ENCODE measurements around the gene ZHX3. TPM values are rescaled to one million over a fixed set of nuclear protein-coding genes. Genes with fewer than 3 reads are reported as not detected.

Gene ZHX3
- total RNA-seq, 3 donors from 2014 or later (not counting 1 experiment from before 2014, with no cell fraction given), result 9.0 to 11.8 (median 10.3) TPM

DNA sequence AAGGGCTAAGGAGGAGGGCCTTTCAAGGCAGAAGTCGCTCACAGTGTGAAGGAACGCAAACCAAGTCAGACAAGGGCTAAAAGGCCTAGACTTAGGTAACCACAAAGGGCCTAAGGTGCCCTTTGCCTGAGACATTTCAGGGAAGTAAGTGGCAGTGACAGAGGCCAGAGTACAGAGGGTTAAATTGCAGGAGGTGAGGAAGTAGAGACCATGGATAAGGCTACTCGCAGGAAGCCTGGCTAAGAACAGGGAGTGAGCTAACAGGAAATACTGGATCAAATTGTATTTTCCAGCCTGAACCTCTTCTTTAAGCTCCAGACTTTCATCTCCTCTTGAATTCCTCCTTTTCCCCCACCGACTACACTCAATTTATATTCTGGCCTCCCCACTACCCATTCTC, 16.6 kb downstream of the ZHX3 start:
- 96% methylated on average over 4 of the region's 4 CpGs for WGBS (ENCODE audit: insufficient coverage)
- Mint-ChIP-seq H3K9me3 (no peaks in the 10 kb centered on the region), H3K27me3 (ENCODE audit: low read depth in 2 of 2) (no peaks in the 10 kb centered on the region), H3K36me3 (no peaks in the 10 kb centered on the region), H3K4me3 (no peak overlapping the region), H3K4me1 (no peaks in the 10 kb centered on the region), H3K27ac (no peak overlapping the region)
- H3K36me3 ChIP-seq (ENCODE audit: control insufficient read depth, insufficient read depth, low read length), result no peaks in the 10 kb centered on the region
- no peaks in the 10 kb centered on the region for H3K27me3 ChIP-seq (ENCODE audit: control insufficient read depth, insufficient read depth, low read length)
- H3K4me3 ChIP-seq (ENCODE audit: low read length), result no peak overlapping the region
- intact Hi-C loops (cut with micrococcal nuclease), result no loop called here
- ATAC-seq, result no peak
- H3K27ac ChIP-seq (ENCODE audit: low read length), result no peak overlapping the region
- no peaks in the 10 kb centered on the region for H3K4me1 ChIP-seq (ENCODE audit: control insufficient read depth, insufficient read depth, low read length)
- DNase-seq, result no peak
- no peaks in the 10 kb centered on the region for H3K9me3 ChIP-seq (ENCODE audit: control insufficient read depth, insufficient read depth, low read length)
- TF ChIP-seq, protein P1, sequence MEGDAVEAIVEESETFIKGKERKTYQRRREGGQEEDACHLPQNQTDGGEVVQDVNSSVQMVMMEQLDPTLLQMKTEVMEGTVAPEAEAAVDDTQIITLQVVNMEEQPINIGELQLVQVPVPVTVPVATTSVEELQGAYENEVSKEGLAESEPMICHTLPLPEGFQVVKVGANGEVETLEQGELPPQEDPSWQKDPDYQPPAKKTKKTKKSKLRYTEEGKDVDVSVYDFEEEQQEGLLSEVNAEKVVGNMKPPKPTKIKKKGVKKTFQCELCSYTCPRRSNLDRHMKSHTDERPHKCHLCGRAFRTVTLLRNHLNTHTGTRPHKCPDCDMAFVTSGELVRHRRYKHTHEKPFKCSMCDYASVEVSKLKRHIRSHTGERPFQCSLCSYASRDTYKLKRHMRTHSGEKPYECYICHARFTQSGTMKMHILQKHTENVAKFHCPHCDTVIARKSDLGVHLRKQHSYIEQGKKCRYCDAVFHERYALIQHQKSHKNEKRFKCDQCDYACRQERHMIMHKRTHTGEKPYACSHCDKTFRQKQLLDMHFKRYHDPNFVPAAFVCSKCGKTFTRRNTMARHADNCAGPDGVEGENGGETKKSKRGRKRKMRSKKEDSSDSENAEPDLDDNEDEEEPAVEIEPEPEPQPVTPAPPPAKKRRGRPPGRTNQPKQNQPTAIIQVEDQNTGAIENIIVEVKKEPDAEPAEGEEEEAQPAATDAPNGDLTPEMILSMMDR (IDR thresholded peaks at IDR 0.05), result no peak

- H3K27ac ChIP-seq (ENCODE audit: low read length), result no peak overlapping the region
These were observed 17.1 kb downstream of the ZHX3 start for GRCh38 chr20:41300383-41300782.

DNA sequence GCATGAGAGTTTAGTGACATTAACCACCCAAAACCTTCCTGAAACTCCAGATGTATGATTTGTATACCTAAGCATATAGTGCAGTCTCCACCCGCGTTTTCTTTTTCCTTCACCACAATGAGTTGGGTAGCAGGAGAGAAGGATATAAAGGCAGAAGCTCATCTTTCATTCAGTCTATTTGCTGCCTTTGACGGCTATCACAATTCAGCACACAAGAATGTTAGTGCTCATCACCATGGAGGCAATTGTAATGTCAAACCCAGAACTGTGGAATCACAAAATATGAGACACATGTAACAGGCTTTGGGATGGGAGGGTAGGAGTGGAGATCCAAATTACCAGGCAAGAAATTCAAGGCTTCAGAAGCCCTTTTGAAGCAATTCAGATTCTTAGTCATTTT, 17.6 kb downstream of the ZHX3 start:
- no peak overlapping the region for H3K27ac Mint-ChIP-seq
- DNase-seq (no peak), ATAC-seq (no peak)
- Histone ChIP-seq H3K9me3 (ENCODE audit: control insufficient read depth, insufficient read depth, low read length) (no peaks in the 10 kb centered on the region), H3K36me3 (ENCODE audit: control insufficient read depth, insufficient read depth, low read length) (no peaks in the 10 kb centered on the region), H3K4me1 (ENCODE audit: control insufficient read depth, insufficient read depth, low read length) (no peaks in the 10 kb centered on the region), H3K4me3 (ENCODE audit: low read length) (no peak overlapping the region), H3K27ac (ENCODE audit: low read length) (no peak overlapping the region), H3K27me3 (ENCODE audit: control insufficient read depth, insufficient read depth, low read length) (no peaks in the 10 kb centered on the region)
- intact Hi-C loops (cut with micrococcal nuclease), result no loop called here
- H3K9me3 Mint-ChIP-seq, result no peaks in the 10 kb centered on the region
- TF ChIP-seq, protein P1 (IDR thresholded peaks at IDR 0.05), result no peak
- H3K27me3 Mint-ChIP-seq (ENCODE audit: low read depth in 2 of 2), result no peaks in the 10 kb centered on the region
- H3K4me1 Mint-ChIP-seq, result no peaks in the 10 kb centered on the region
- no peaks in the 10 kb centered on the region for H3K36me3 Mint-ChIP-seq
- 92% methylated on average over 1 of the region's 3 CpGs for WGBS (ENCODE audit: insufficient coverage)
- no peak overlapping the region for H3K4me3 Mint-ChIP-seq

More at GRCh38 chr20:41300383-41300782, 17.1 kb downstream of the ZHX3 start:
- Histone ChIP-seq H3K36me3 (ENCODE audit: control insufficient read depth, insufficient read depth, low read length) (no peaks in the 10 kb centered on the region), H3K9me3 (ENCODE audit: control insufficient read depth, insufficient read depth, low read length) (no peaks in the 10 kb centered on the region), H3K4me1 (ENCODE audit: control insufficient read depth, insufficient read depth, low read length) (no peaks in the 10 kb centered on the region), H3K27me3 (ENCODE audit: control insufficient read depth, insufficient read depth, low read length) (no peaks in the 10 kb centered on the region), H3K4me3 (ENCODE audit: low read length) (no peak overlapping the region)
- Mint-ChIP-seq H3K4me3 (no peak overlapping the region), H3K9me3 (no peaks in the 10 kb centered on the region), H3K27me3 (ENCODE audit: low read depth in 2 of 2) (no peaks in the 10 kb centered on the region), H3K4me1 (no peaks in the 10 kb centered on the region), H3K27ac (no peak overlapping the region), H3K36me3 (no peaks in the 10 kb centered on the region)
- ATAC-seq, result no peak
- TF ChIP-seq, protein P1 (IDR thresholded peaks at IDR 0.05), result no peak
- WGBS (ENCODE audit: insufficient coverage), result 79% methylated on average over 3 of the region's 3 CpGs
- no peak for DNase-seq
- intact Hi-C loops (cut with micrococcal nuclease), result no loop called here

DNA sequence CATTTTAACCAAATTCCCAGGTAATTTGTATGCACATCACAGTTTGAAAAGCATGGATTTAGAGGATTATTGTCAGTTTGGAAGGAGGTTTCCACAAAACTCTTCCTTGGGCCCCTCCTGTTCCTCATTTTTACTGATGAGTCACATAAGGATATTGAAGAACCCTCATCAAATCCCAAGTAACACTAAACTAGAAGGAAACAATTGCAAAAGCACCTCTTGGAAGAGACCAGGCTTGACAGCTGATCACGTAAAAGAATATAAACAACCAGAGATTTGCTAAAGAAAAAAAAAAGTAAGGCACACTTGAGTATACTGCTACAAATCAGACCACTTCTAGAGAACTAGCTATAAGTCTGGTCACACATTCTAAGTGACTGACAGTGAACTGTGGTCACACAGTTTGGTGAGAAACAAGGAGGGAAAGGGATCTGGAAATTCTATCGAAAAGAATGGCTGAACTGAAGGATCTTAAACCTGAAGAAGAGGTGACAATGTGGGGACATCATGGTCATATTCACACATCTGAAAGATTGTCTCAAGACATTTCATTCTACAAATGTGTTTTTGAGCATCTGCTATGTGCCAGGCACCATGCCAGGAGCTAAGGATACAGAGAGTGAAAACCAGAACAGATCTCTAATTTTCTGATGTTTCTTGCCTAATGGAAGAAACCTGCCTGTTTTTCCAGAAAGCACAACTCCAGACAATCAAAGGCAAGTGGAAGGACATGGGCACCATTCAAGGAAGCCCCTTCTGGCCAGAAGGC, 24.1 kb downstream of the ZHX3 start:
- no peaks in the 10 kb centered on the region for H3K27me3 Mint-ChIP-seq (ENCODE audit: low read depth in 2 of 2)
- H3K4me3 Mint-ChIP-seq, result no peak overlapping the region
- no peak overlapping the region for H3K4me3 ChIP-seq (ENCODE audit: low read length)
- whole genome bisulfite sequencing (ENCODE audit: insufficient coverage), result 96% methylated on average over 2 of the region's 2 CpGs
- DNase-seq (no peak), ATAC-seq (no peak)
- no peaks in the 10 kb centered on the region for H3K27me3 ChIP-seq (ENCODE audit: control insufficient read depth, insufficient read depth, low read length)
- no peak overlapping the region for H3K27ac Mint-ChIP-seq
- H3K36me3 Mint-ChIP-seq, result no peaks in the 10 kb centered on the region
- no peaks in the 10 kb centered on the region for H3K36me3 ChIP-seq (ENCODE audit: control insufficient read depth, insufficient read depth, low read length)
- no peaks in the 10 kb centered on the region for H3K9me3 ChIP-seq (ENCODE audit: control insufficient read depth, insufficient read depth, low read length)
- no peaks in the 10 kb centered on the region for H3K4me1 Mint-ChIP-seq
- TF ChIP-seq, protein P1 (IDR thresholded peaks at IDR 0.05), result no peak
- no peaks in the 10 kb centered on the region for H3K4me1 ChIP-seq (ENCODE audit: control insufficient read depth, insufficient read depth, low read length)
- no peak overlapping the region for H3K27ac ChIP-seq (ENCODE audit: low read length)
- no peaks in the 10 kb centered on the region for H3K9me3 Mint-ChIP-seq
- intact Hi-C loops (cut with micrococcal nuclease), result no loop called here
